Dendritic cell treated with granulocyte-macrophage colony-stimulating factor and Interleukin-4, amounts not matched to agents 40 ng/mL and 50 ng/mL, for 4 days (primary cell): ENCODE measurements around the gene MID2.
"Not testable (repeated sequence)": the region's sequence is repeated elsewhere in the genome, so short reads cannot be mapped to it uniquely, and the experiment has no call there.

ENCODE experiments used
- H3K27ac Mint-ChIP-seq: one replicate; pipeline ENCODE4 v1.8.0; 2022; ENCODE audit warnings: mild to moderate bottlenecking, mixed read lengths
- H3K27me3 Mint-ChIP-seq: one replicate; pipeline ENCODE4 v1.8.0; 2022; ENCODE audit warnings: mild to moderate bottlenecking, mixed read lengths
- H3K36me3 Mint-ChIP-seq: one replicate; pipeline ENCODE4 v1.8.0; 2022; ENCODE audit warnings: low read depth, mixed read lengths
- H3K4me1 Mint-ChIP-seq: one replicate; pipeline ENCODE4 v1.8.0; 2022; ENCODE audit warnings: low read depth, mixed read lengths
- H3K4me3 Mint-ChIP-seq: one replicate; pipeline ENCODE4 v1.8.0; 2022; ENCODE audit warnings: mild to moderate bottlenecking, moderate library complexity, mixed read lengths
- H3K9me3 Mint-ChIP-seq: one replicate; pipeline ENCODE4 v1.8.0; 2022; ENCODE audit warnings: mixed read lengths
- intact Hi-C: fragments of 100-400 bp; cut with micrococcal nuclease; formaldehyde crosslinking; loops from one replicate; pipeline ENCODE4 v1.15.0; 2022

Gene MID2

GRCh38 chrX:107851665-107852064 lies 26.0 kb downstream of the MID2 start:
- H3K4me3 Mint-ChIP-seq, intact Hi-C loops: not testable (repeated sequence)

GRCh38 chrX:107856289-107856688 lies 30.6 kb downstream of the MID2 start:
- Mint-ChIP-seq H3K4me1 (no peaks in the 10 kb centered on the region), H3K27me3 (peaks cover 23% of the 10 kb centered on the region), H3K36me3 (no peaks in the 10 kb centered on the region), H3K9me3 (no peaks in the 10 kb centered on the region), H3K4me3 (no peak overlapping the region), H3K27ac (no peak overlapping the region)
- intact Hi-C loops = no loop called here

More at GRCh38 chrX:107851665-107852064, 26.0 kb downstream of the MID2 start:
- not testable (repeated sequence) for H3K4me1 Mint-ChIP-seq, H3K9me3 Mint-ChIP-seq, H3K36me3 Mint-ChIP-seq, H3K27ac Mint-ChIP-seq
- H3K27me3 Mint-ChIP-seq = peaks cover 15% of the 10 kb centered on the region

- H3K36me3 Mint-ChIP-seq, H3K4me1 Mint-ChIP-seq, intact Hi-C loops, H3K9me3 Mint-ChIP-seq, H3K4me3 Mint-ChIP-seq, H3K27ac Mint-ChIP-seq: not testable (repeated sequence)
- H3K27me3 Mint-ChIP-seq = peaks cover 25% of the 10 kb centered on the region
These were observed 31.4 kb downstream of the MID2 start for GRCh38 chrX:107857041-107857440.

GRCh38 chrX:107857837-107858236 lies 32.2 kb downstream of the MID2 start:
- no peaks in the 10 kb centered on the region for H3K36me3 Mint-ChIP-seq

GRCh38 chrX:107861056-107861455 lies 35.4 kb downstream of the MID2 start:
- Mint-ChIP-seq H3K4me1 (no peaks in the 10 kb centered on the region), H3K27ac (no peak overlapping the region), H3K36me3 (no peaks in the 10 kb centered on the region), H3K27me3 (peaks cover 14% of the 10 kb centered on the region), H3K4me3 (no peak overlapping the region), H3K9me3 (no peaks in the 10 kb centered on the region)
- intact Hi-C loops = no loop called here

More at GRCh38 chrX:107857837-107858236, 32.2 kb downstream of the MID2 start:
- H3K4me3 Mint-ChIP-seq = no peak overlapping the region
- H3K9me3 Mint-ChIP-seq = no peaks in the 10 kb centered on the region
- intact Hi-C loops = no loop called here
- peaks cover 18% of the 10 kb centered on the region for H3K27me3 Mint-ChIP-seq
- no peak overlapping the region for H3K27ac Mint-ChIP-seq
- no peaks in the 10 kb centered on the region for H3K4me1 Mint-ChIP-seq

GRCh38 chrX:107871136-107871535 lies 45.5 kb downstream of the MID2 start:
- H3K27me3 Mint-ChIP-seq = peaks cover 6% of the 10 kb centered on the region
- no peaks in the 10 kb centered on the region for H3K36me3 Mint-ChIP-seq
- no peak overlapping the region for H3K27ac Mint-ChIP-seq
- intact Hi-C loops = no loop called here
- H3K4me1 Mint-ChIP-seq = no peaks in the 10 kb centered on the region
- H3K4me3 Mint-ChIP-seq = no peak overlapping the region
- H3K9me3 Mint-ChIP-seq = no peaks in the 10 kb centered on the region

GRCh38 chrX:107878106-107878505 lies 52.4 kb downstream of the MID2 start:
- Mint-ChIP-seq H3K4me3 (no peak overlapping the region), H3K27ac (no peak overlapping the region), H3K9me3 (no peaks in the 10 kb centered on the region), H3K36me3 (no peaks in the 10 kb centered on the region), H3K27me3 (no peaks in the 10 kb centered on the region), H3K4me1 (no peaks in the 10 kb centered on the region)
- intact Hi-C loops = no loop called here

GRCh38 chrX:107880054-107880610 lies 54.5 kb downstream of the MID2 start:
- H3K36me3 Mint-ChIP-seq = no peaks in the 10 kb centered on the region
- H3K4me1 Mint-ChIP-seq = no peaks in the 10 kb centered on the region
- no peak overlapping the region for H3K27ac Mint-ChIP-seq
- no peak overlapping the region for H3K4me3 Mint-ChIP-seq
- H3K9me3 Mint-ChIP-seq = no peaks in the 10 kb centered on the region
- intact Hi-C loops = no loop called here
- H3K27me3 Mint-ChIP-seq = no peaks in the 10 kb centered on the region

- Mint-ChIP-seq H3K36me3 (no peaks in the 10 kb centered on the region), H3K27ac (no peak overlapping the region), H3K9me3 (no peaks in the 10 kb centered on the region)
These were observed 68.4 kb downstream of the MID2 start for GRCh38 chrX:107894038-107894437.

GRCh38 chrX:107902721-107903120 lies 77.1 kb downstream of the MID2 start:
- Mint-ChIP-seq H3K27me3 (peaks cover 1% of the 10 kb centered on the region), H3K9me3 (no peaks in the 10 kb centered on the region), H3K27ac (no peak overlapping the region), H3K4me3 (no peak overlapping the region), H3K4me1 (no peaks in the 10 kb centered on the region), H3K36me3 (no peaks in the 10 kb centered on the region)
- intact Hi-C loops = no loop called here

More at GRCh38 chrX:107894038-107894437, 68.4 kb downstream of the MID2 start:
- intact Hi-C loops = loop anchor here (2.0 to 10.0 kb wide), 4 partner anchors 239 to 995 kb away; no protein-coding TSS in a partner anchor
- Mint-ChIP-seq H3K27me3 (peaks cover 7% of the 10 kb centered on the region), H3K4me1 (no peaks in the 10 kb centered on the region), H3K4me3 (no peak overlapping the region)

GRCh38 chrX:107905366-107905765 lies 79.7 kb downstream of the MID2 start:
- Mint-ChIP-seq H3K4me1 (no peaks in the 10 kb centered on the region), H3K9me3 (no peaks in the 10 kb centered on the region), H3K27ac (no peak overlapping the region), H3K27me3 (peaks cover 1% of the 10 kb centered on the region), H3K36me3 (no peaks in the 10 kb centered on the region), H3K4me3 (no peak overlapping the region)
- intact Hi-C loops = no loop called here

GRCh38 chrX:107924136-107924746 lies 98.6 kb downstream of the MID2 start:
- H3K4me3 Mint-ChIP-seq = no peak overlapping the region
- intact Hi-C loops = no loop called here
- no peak overlapping the region for H3K27ac Mint-ChIP-seq
- no peaks in the 10 kb centered on the region for H3K9me3 Mint-ChIP-seq
- peaks cover 2% of the 10 kb centered on the region for H3K27me3 Mint-ChIP-seq
- H3K4me1 Mint-ChIP-seq = no peaks in the 10 kb centered on the region
- no peaks in the 10 kb centered on the region for H3K36me3 Mint-ChIP-seq

GRCh38 chrX:107934262-107934661 lies 108.6 kb downstream of the MID2 start:
- no peaks in the 10 kb centered on the region for H3K4me1 Mint-ChIP-seq
- intact Hi-C loops = no loop called here
- H3K9me3 Mint-ChIP-seq = no peaks in the 10 kb centered on the region
- no peak overlapping the region for H3K4me3 Mint-ChIP-seq
- H3K27me3 Mint-ChIP-seq = peaks cover 21% of the 10 kb centered on the region
- H3K27ac Mint-ChIP-seq = no peak overlapping the region
- no peaks in the 10 kb centered on the region for H3K36me3 Mint-ChIP-seq

GRCh38 chrX:107935200-107935599 lies 109.5 kb downstream of the MID2 start:
- H3K4me3 Mint-ChIP-seq = no peak overlapping the region
- H3K4me1 Mint-ChIP-seq = no peaks in the 10 kb centered on the region
- H3K36me3 Mint-ChIP-seq = no peaks in the 10 kb centered on the region
- no peaks in the 10 kb centered on the region for H3K9me3 Mint-ChIP-seq
- peaks cover 21% of the 10 kb centered on the region for H3K27me3 Mint-ChIP-seq
- intact Hi-C loops = no loop called here
- no peak overlapping the region for H3K27ac Mint-ChIP-seq
